GM12878 (cell line): ENCODE measurements around the gene THADA. TPM values are rescaled to one million over a fixed set of nuclear protein-coding genes. Genes with fewer than 3 reads are reported as not detected.

Experiments
- ATAC-seq: fragments of 200-7000 bp; cut with Tn5 transposase; 3 replicates; pipeline ENCODE4 v1.9.1; 2020; ENCODE audit warnings: mild to moderate bottlenecking, moderate library complexity
- BruUV-seq: library from RNA; stranded (reverse); fragments of 400-500 nt; replicated peaks from 2 replicates; lab custom pipeline; 2021; lab: Mats Ljungman, UMichigan
- CTCF ChIA-PET: fragments of 300-600 bp; sonication (Branson Sonifier 250); formaldehyde crosslinking; extraction: SDS; loops from one replicate; lab custom pipeline; 2021; ENCODE audit warnings: inconsistent platforms; lab: Yijun Ruan, JAX
- POLR2A ChIA-PET: fragments of 350-600 bp; formaldehyde crosslinking; extraction: SDS; loops from one replicate; lab custom pipeline; 2021; ENCODE audit warnings: inconsistent platforms; lab: Charles Lee
- RAD21 ChIA-PET: fragments of 300-600 bp; sonication (Branson Sonifier 250); formaldehyde crosslinking; loops from one replicate; lab custom pipeline; 2023; ENCODE audit warnings: antibody characterized with exemption; ENCODE audit not compliant: unreplicated experiment; lab: Charles Lee
- SMC1A ChIA-PET: fragments of 300-600 bp; sonication (Branson Sonifier 250); formaldehyde crosslinking; loops from one replicate; lab custom pipeline; 2023; ENCODE audit not compliant: unreplicated experiment, uncharacterized antibody; lab: Charles Lee
- DNase-seq: peaks from one replicate; pipeline ENCODE4 v3.0.0-alpha.2; 2011; ENCODE audit warnings: low read depth, low spot score
- FAIRE-seq: peaks from 3 replicates; lab custom pipeline; 2011; peaks lifted over from hg19 to GRCh38; lab: Jason Lieb, UNC
- H2AFZ ChIP-seq: 2 replicates; pipeline ENCODE4 v1.6.0; 2011; ENCODE audit warnings: low read depth, low read length, control low read depth; ENCODE audit not compliant: control insufficient read depth
- H3K27ac ChIP-seq: 2 replicates; pipeline ENCODE4 v1.5.1; 2011; ENCODE audit warnings: control low read depth; ENCODE audit not compliant: control insufficient read depth, insufficient read depth
- H3K27me3 ChIP-seq, 2 experiments: replicated peaks in 1 of 2; 2 replicates each; pipeline versions ENCODE4 v1.6.0 to v1.6.1; 2011; ENCODE audit warnings: low read length in 1 of 2; ENCODE audit not compliant: control insufficient read depth in 2 of 2, insufficient read depth in 2 of 2
- H3K36me3 ChIP-seq, 2 experiments: 2 replicates each; pipeline ENCODE4 v1.5.1; 2011; ENCODE audit warnings: low read length in 1 of 2; ENCODE audit not compliant: control insufficient read depth in 2 of 2, insufficient read depth in 2 of 2
- H3K4me1 ChIP-seq: 2 replicates; pipeline ENCODE4 v1.6.1; 2011; ENCODE audit warnings: mild to moderate bottlenecking, low read length, moderate library complexity, mixed read lengths; ENCODE audit not compliant: control insufficient read depth, insufficient read depth
- H3K4me2 ChIP-seq: 2 replicates; pipeline ENCODE4 v1.6.0; 2011; ENCODE audit warnings: control low read depth; ENCODE audit not compliant: control insufficient read depth, insufficient read depth
- H3K4me3 ChIP-seq: fragments of 200-600 bp; sonication (generic); 2 replicates; pipeline ENCODE4 v1.5.1; 2016
- H3K79me2 ChIP-seq: 2 replicates; pipeline ENCODE4 v1.6.0; 2011; ENCODE audit warnings: low read length; ENCODE audit not compliant: control insufficient read depth, insufficient read depth
- H3K9ac ChIP-seq: 2 replicates; pipeline ENCODE4 v1.8.0; 2011; ENCODE audit warnings: low read length, control low read depth, mixed read lengths; ENCODE audit not compliant: control insufficient read depth, insufficient read depth
- H3K9me3 ChIP-seq: replicated peaks from 3 replicates; pipeline ENCODE4 v1.5.1; 2011; ENCODE audit warnings: mild to moderate bottlenecking, low read length; ENCODE audit not compliant: control insufficient read depth, insufficient read depth
- H4K20me1 ChIP-seq: 2 replicates; pipeline ENCODE4 v1.6.0; 2011; ENCODE audit not compliant: control insufficient read depth, insufficient read depth
- CBX5 ChIP-seq: sonication (generic); IDR thresholded peaks from 2 replicates; pipeline ENCODE4 v1.6.1; 2016; ENCODE audit warnings: low read depth, moderate library complexity, mild to moderate bottlenecking, inconsistent platforms
- DPF2 ChIP-seq: fragments of 450-650 bp; IDR thresholded peaks from 2 replicates; pipeline ENCODE4 v1.6.1; 2017; ENCODE audit warnings: mild to moderate bottlenecking
- IKZF1 ChIP-seq: fragments of 450-650 bp; conservative IDR thresholded peaks from 2 replicates; pipeline ENCODE4 v1.6.1; 2017; ENCODE audit warnings: antibody characterized with exemption, mild to moderate bottlenecking
- MYC ChIP-seq: IDR thresholded peaks from 2 replicates; pipeline ENCODE4 v1.6.1; 2011; ENCODE audit warnings: mild to moderate bottlenecking, low read length, moderate library complexity, inconsistent platforms; ENCODE audit not compliant: insufficient read depth, insufficient replicate concordance, insufficient read length, severe bottlenecking
- RB1 ChIP-seq: fragments of 450-650 bp; formaldehyde crosslinking; IDR thresholded peaks from 2 replicates; pipeline ENCODE4 v1.6.1; 2017; ENCODE audit warnings: mild to moderate bottlenecking, borderline replicate concordance
- TCF3 ChIP-seq: IDR thresholded peaks from 2 replicates; pipeline ENCODE4 v1.6.1; 2012; ENCODE audit warnings: low read depth, mild to moderate bottlenecking, low read length, borderline replicate concordance; ENCODE audit not compliant: insufficient read depth
- WGBS: methylation state at CpG from one replicate; pipeline ENCODE4 v1.1.6; 2016; ENCODE audit warnings: low lambda C conversion rate; ENCODE audit not compliant: insufficient replicate concordance, insufficient coverage; ENCODE audit errors: missing lambda C conversion rate; 5-methylcytosine and 5-hydroxymethylcytosine counted together
- in situ Hi-C: fragments of 300-500 bp; cut with MboI; formaldehyde crosslinking; loops from 9 replicates; pipeline ENCODE4 v1.14.3; 2018; ENCODE audit warnings: mixed read lengths
- intact Hi-C: fragments of 100-400 bp; cut with micrococcal nuclease; formaldehyde crosslinking; loops from one replicate; pipeline ENCODE4 v1.14.2; 2022; ENCODE audit not compliant: unreplicated experiment
- polyA plus RNA-seq, 11 experiments: library from polyadenylated mRNA; depleted of rRNA in 4 of 11; unstranded in 6 of 11; stranded (reverse) in 5 of 11; fragments of >200 nt; fragmentation: Nextera tagmentation in 4 of 11; fragmentation: Illumina TruSeq in 1 of 11; extraction: Ambion mirVana in 4 of 11; extraction: Trizol in 1 of 11; gene quantifications; 1 replicate in 1 of 11; 2 replicates in 10 of 11; pipeline versions ENCODE4 v1.2.1 to v1.2.3, GENCODE V29; 2011 to 2016; ENCODE audit warnings: inconsistent platforms in 2 of 11, missing spikeins in 2 of 11, low read depth in 1 of 11
- total RNA-seq, 4 experiments: library from RNA; depleted of rRNA in 3 of 4; stranded (reverse); fragments of >200 nt in 3 of 4; fragmentation: Illumina TruSeq in 1 of 4; extraction: Trizol in 1 of 4; gene quantifications; 2 replicates each; pipeline versions ENCODE4 v1.2.1 to v1.2.3, GENCODE V29; 2013 to 2021
- TF ChIP-seq, protein P1 (sequence below): IDR thresholded peaks from 2 replicates; pipeline ENCODE4 v1.6.1; 2012; ENCODE audit warnings: low read length, inconsistent platforms
- TF ChIP-seq, protein P2 (sequence below): fragments of 450-650 bp; IDR thresholded peaks from 2 replicates; pipeline ENCODE4 v1.6.1; 2017; ENCODE audit warnings: low read depth, mild to moderate bottlenecking, moderate library complexity
- TF ChIP-seq, protein P3 (sequence below): IDR thresholded peaks from 2 replicates; pipeline ENCODE4 v1.6.1; 2011; ENCODE audit warnings: low read depth, mild to moderate bottlenecking, low read length, moderate library complexity, borderline replicate concordance; ENCODE audit errors: extremely low read depth
- TF ChIP-seq, protein P4 (sequence below): IDR thresholded peaks from 2 replicates; pipeline ENCODE4 v1.6.1; 2012; ENCODE audit warnings: low read depth, low read length, improper control_type of control experiment
- TF ChIP-seq, protein P5 (sequence below): fragments of 450-650 bp; conservative IDR thresholded peaks from 2 replicates; pipeline ENCODE4 v1.6.1; 2017; ENCODE audit warnings: mild to moderate bottlenecking, moderate library complexity
- TF ChIP-seq, protein P6 (sequence below): fragments of 450-650 bp; IDR thresholded peaks from 2 replicates; pipeline ENCODE4 v1.6.1; 2017; ENCODE audit warnings: borderline replicate concordance

The THADA gene
- total and polyA plus RNA-seq, 10 of the 15 experiments (the other 5 are each of a cell fraction or from before 2014, with no cell fraction given), result 14.6 to 33.2 (median 23.2) TPM

DNA sequence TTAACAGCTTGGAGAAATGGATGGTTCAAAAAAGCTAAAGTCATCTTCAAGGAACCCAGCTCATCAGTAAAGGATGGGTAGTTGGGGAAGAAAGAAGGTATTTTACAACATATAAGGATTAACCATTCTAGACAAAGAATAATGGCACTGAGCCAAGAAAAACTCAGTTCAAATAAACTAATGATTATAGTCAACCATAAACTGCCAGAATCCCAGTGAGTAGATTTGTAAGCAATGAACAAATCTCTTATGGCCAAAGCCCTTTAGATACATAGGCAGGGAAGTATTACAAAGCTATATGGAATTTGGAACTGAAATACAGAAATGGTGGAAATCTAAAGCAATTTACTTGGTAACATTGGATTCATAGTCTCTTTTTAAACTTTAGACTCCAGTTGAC lies 277.0 kb downstream of the THADA start (continued):
- TF ChIP-seq, protein P1, sequence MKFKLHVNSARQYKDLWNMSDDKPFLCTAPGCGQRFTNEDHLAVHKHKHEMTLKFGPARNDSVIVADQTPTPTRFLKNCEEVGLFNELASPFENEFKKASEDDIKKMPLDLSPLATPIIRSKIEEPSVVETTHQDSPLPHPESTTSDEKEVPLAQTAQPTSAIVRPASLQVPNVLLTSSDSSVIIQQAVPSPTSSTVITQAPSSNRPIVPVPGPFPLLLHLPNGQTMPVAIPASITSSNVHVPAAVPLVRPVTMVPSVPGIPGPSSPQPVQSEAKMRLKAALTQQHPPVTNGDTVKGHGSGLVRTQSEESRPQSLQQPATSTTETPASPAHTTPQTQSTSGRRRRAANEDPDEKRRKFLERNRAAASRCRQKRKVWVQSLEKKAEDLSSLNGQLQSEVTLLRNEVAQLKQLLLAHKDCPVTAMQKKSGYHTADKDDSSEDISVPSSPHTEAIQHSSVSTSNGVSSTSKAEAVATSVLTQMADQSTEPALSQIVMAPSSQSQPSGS, result no peak
- TF ChIP-seq IKZF1 (no peak), RB1 (no peak)
- TF ChIP-seq, protein P2, sequence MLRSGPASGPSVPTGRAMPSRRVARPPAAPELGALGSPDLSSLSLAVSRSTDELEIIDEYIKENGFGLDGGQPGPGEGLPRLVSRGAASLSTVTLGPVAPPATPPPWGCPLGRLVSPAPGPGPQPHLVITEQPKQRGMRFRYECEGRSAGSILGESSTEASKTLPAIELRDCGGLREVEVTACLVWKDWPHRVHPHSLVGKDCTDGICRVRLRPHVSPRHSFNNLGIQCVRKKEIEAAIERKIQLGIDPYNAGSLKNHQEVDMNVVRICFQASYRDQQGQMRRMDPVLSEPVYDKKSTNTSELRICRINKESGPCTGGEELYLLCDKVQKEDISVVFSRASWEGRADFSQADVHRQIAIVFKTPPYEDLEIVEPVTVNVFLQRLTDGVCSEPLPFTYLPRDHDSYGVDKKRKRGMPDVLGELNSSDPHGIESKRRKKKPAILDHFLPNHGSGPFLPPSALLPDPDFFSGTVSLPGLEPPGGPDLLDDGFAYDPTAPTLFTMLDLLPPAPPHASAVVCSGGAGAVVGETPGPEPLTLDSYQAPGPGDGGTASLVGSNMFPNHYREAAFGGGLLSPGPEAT, result no peak

DNA sequence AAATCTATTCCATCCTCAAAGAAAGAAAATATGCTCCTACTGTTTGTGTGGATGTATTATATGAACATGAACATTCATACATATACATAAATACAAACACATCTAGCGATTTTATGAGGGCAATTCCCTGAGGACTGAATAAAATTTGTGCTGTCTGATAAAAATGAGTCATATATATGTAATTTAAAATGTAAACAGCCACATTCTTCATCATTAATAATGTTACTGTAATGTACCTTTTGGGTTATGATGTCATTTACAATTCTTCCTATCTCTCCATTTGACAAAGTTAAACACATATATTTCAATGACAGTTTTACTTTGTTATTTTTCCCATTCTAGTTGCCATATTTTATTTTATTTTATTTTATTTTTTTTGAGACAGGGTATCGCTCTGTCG lies 278.2 kb downstream of the THADA start:
- Histone ChIP-seq H3K27ac (no peak overlapping the region), H4K20me1 (no peaks in the 10 kb centered on the region), H2AFZ (no peak overlapping the region), H3K36me3 (no peaks in the 10 kb centered on the region; a peak in 2 of 4 replicates), H3K27me3 (no peaks in the 10 kb centered on the region), H3K79me2 (no peaks in the 10 kb centered on the region), H3K4me1 (peaks cover 9% of the 10 kb centered on the region; the same call in 1 of the 2 replicates), H3K4me3 (no peak overlapping the region), H3K9me3 (no peaks in the 10 kb centered on the region), H3K9ac (no peak overlapping the region), H3K4me2 (no peak overlapping the region)
- ChIA-PET POLR2A (no interaction called here), CTCF (interaction anchor here (0.7 to 1.4 kb wide), 3 partner anchors 58 to 167 kb away, joined by 3 to 4 read pairs (median 3); no protein-coding TSS in a partner anchor), RAD21 (no interaction called here), SMC1A (interaction anchor here (1.0 to 1.6 kb wide), 5 partner anchors 8 to 85 kb away, joined by 3 to 8 read pairs (median 3); no protein-coding TSS in a partner anchor)
- BruUV-seq, result no TSS peak
- DNase-seq, result no peak
- no peak for FAIRE-seq
- 93% methylated on average over 3 of the region's 3 CpGs for WGBS
- no peak for ATAC-seq
- in situ Hi-C loops, result no loop called here
- intact Hi-C loops, result no loop called here
- TF ChIP-seq RB1 (no peak), DPF2 (no peak), TCF3 (no peak), CBX5 (no peak), MYC (no peak)
- TF ChIP-seq, protein P3, sequence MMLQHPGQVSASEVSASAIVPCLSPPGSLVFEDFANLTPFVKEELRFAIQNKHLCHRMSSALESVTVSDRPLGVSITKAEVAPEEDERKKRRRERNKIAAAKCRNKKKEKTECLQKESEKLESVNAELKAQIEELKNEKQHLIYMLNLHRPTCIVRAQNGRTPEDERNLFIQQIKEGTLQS, result no peak
- TF ChIP-seq, protein P4, sequence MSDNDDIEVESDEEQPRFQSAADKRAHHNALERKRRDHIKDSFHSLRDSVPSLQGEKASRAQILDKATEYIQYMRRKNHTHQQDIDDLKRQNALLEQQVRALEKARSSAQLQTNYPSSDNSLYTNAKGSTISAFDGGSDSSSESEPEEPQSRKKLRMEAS, result no peak
- TF ChIP-seq, protein P5, sequence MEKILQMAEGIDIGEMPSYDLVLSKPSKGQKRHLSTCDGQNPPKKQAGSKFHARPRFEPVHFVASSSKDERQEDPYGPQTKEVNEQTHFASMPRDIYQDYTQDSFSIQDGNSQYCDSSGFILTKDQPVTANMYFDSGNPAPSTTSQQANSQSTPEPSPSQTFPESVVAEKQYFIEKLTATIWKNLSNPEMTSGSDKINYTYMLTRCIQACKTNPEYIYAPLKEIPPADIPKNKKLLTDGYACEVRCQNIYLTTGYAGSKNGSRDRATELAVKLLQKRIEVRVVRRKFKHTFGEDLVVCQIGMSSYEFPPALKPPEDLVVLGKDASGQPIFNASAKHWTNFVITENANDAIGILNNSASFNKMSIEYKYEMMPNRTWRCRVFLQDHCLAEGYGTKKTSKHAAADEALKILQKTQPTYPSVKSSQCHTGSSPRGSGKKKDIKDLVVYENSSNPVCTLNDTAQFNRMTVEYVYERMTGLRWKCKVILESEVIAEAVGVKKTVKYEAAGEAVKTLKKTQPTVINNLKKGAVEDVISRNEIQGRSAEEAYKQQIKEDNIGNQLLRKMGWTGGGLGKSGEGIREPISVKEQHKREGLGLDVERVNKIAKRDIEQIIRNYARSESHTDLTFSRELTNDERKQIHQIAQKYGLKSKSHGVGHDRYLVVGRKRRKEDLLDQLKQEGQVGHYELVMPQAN, result no peak
- TF ChIP-seq, protein P6, sequence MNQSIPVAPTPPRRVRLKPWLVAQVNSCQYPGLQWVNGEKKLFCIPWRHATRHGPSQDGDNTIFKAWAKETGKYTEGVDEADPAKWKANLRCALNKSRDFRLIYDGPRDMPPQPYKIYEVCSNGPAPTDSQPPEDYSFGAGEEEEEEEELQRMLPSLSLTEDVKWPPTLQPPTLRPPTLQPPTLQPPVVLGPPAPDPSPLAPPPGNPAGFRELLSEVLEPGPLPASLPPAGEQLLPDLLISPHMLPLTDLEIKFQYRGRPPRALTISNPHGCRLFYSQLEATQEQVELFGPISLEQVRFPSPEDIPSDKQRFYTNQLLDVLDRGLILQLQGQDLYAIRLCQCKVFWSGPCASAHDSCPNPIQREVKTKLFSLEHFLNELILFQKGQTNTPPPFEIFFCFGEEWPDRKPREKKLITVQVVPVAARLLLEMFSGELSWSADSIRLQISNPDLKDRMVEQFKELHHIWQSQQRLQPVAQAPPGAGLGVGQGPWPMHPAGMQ, result no peak
